PC-3 (cell line): ENCODE results near the gene PLA2G2F.

Experiments used
- EZH2 ChIP-seq: fragments of 300-600 bp; sonication (generic); IDR thresholded peaks from one replicate; pipeline ENCODE4 v1.6.1; 2017; ENCODE audit warnings: antibody characterized with exemption, mild to moderate bottlenecking, low read length; ENCODE audit not compliant: unreplicated experiment
- TF ChIP-seq, protein P1 (sequence below): fragments of 300-600 bp; sonication (generic); conservative IDR thresholded peaks from 2 replicates; pipeline ENCODE4 v1.5.1; 2017; ENCODE audit warnings: antibody characterized with exemption, low read depth, mild to moderate bottlenecking, low read length

- TF ChIP-seq, protein P1, sequence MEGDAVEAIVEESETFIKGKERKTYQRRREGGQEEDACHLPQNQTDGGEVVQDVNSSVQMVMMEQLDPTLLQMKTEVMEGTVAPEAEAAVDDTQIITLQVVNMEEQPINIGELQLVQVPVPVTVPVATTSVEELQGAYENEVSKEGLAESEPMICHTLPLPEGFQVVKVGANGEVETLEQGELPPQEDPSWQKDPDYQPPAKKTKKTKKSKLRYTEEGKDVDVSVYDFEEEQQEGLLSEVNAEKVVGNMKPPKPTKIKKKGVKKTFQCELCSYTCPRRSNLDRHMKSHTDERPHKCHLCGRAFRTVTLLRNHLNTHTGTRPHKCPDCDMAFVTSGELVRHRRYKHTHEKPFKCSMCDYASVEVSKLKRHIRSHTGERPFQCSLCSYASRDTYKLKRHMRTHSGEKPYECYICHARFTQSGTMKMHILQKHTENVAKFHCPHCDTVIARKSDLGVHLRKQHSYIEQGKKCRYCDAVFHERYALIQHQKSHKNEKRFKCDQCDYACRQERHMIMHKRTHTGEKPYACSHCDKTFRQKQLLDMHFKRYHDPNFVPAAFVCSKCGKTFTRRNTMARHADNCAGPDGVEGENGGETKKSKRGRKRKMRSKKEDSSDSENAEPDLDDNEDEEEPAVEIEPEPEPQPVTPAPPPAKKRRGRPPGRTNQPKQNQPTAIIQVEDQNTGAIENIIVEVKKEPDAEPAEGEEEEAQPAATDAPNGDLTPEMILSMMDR: no peak
- TF ChIP-seq EZH2: no peak
These were observed 18.3 kb upstream of the PLA2G2F start for GRCh38 chr1:20120796-20121195.
